Sigmoid colon (tissue), 4 donors: ENCODE results near the gene ABI3BP.

Source experiments
- POLR2A ChIP-seq, 2 donors: fragments of 450-650 bp; IDR thresholded peaks; one replicate each; pipeline ENCODE4 v1.6.1; 2016; ENCODE audit warnings: antibody characterized with exemption in 2 of 2, mild to moderate bottlenecking in 2 of 2, moderate library complexity in 2 of 2
- POLR2AphosphoS5 ChIP-seq, 4 donors: sonication (generic); formaldehyde crosslinking; IDR thresholded peaks; one replicate each; pipeline ENCODE4 v1.6.1; 2017; ENCODE audit warnings: antibody characterized with exemption in 4 of 4
- TF ChIP-seq, protein P1 (sequence below), 4 experiments: fragments of 450-650 bp in 3 of 4; fragments of 200-600 bp in 1 of 4; IDR thresholded peaks; one replicate each; pipeline ENCODE4 v1.5.1; 2016 to 2019; ENCODE audit warnings: antibody characterized with exemption in 4 of 4, mild to moderate bottlenecking in 3 of 4, moderate library complexity in 2 of 4

GRCh38 chr3:100760377-100760776 is 232.8 kb downstream of the ABI3BP start:
- TF ChIP-seq, protein P1, sequence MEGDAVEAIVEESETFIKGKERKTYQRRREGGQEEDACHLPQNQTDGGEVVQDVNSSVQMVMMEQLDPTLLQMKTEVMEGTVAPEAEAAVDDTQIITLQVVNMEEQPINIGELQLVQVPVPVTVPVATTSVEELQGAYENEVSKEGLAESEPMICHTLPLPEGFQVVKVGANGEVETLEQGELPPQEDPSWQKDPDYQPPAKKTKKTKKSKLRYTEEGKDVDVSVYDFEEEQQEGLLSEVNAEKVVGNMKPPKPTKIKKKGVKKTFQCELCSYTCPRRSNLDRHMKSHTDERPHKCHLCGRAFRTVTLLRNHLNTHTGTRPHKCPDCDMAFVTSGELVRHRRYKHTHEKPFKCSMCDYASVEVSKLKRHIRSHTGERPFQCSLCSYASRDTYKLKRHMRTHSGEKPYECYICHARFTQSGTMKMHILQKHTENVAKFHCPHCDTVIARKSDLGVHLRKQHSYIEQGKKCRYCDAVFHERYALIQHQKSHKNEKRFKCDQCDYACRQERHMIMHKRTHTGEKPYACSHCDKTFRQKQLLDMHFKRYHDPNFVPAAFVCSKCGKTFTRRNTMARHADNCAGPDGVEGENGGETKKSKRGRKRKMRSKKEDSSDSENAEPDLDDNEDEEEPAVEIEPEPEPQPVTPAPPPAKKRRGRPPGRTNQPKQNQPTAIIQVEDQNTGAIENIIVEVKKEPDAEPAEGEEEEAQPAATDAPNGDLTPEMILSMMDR (IDR thresholded peaks at IDR 0.05): no peak
- no peak for TF ChIP-seq POLR2A (IDR thresholded peaks at IDR 0.05)
- no peak for TF ChIP-seq POLR2AphosphoS5 (IDR thresholded peaks at IDR 0.05)
